HCT116 (cell line): ENCODE results near the gene SPACDR.

Experiments used
- CTCF ChIP-seq, 3 experiments: fragments of 200-600 bp in 1 of 3; sonication (generic) in 1 of 3; IDR thresholded peaks in 2 of 3; conservative IDR thresholded peaks in 1 of 3; 2 replicates each; pipeline ENCODE4 v1.5.1; 2012 to 2017; ENCODE audit warnings: low read depth in 2 of 3, low read length in 2 of 3, antibody characterized with exemption in 1 of 3, borderline replicate concordance in 1 of 3, control low read depth in 1 of 3, mild to moderate bottlenecking in 1 of 3, mixed read lengths in 1 of 3, mixed run types in 1 of 3, moderate library complexity in 1 of 3; ENCODE audit not compliant: insufficient read depth in 1 of 3
- EZH2 ChIP-seq: fragments of 200-600 bp; sonication (generic); IDR thresholded peaks from 2 replicates; pipeline ENCODE4 v1.6.1; 2017; ENCODE audit warnings: antibody characterized with exemption, mixed run types
- EZH2phosphoT487 ChIP-seq: fragments of 200-600 bp; IDR thresholded peaks from 2 replicates; pipeline ENCODE4 v1.6.1; 2018; ENCODE audit warnings: antibody characterized with exemption, borderline replicate concordance
- JUND ChIP-seq: IDR thresholded peaks from 2 replicates; pipeline ENCODE4 v1.6.1; 2012
- POLR2A ChIP-seq: IDR thresholded peaks from 2 replicates; pipeline ENCODE4 v1.7.0; 2011; ENCODE audit warnings: borderline replicate concordance; ENCODE audit not compliant: insufficient read depth, insufficient read length; ENCODE audit errors: extremely low read depth
- POLR2AphosphoS5 ChIP-seq: IDR thresholded peaks from 2 replicates; pipeline ENCODE4 v1.6.1; 2011; ENCODE audit warnings: mild to moderate bottlenecking, low read depth, low read length, moderate library complexity
- REST ChIP-seq: IDR thresholded peaks from 2 replicates; pipeline ENCODE4 v1.6.1; 2012; ENCODE audit warnings: low read depth
- SIN3A ChIP-seq: IDR thresholded peaks from 2 replicates; pipeline ENCODE4 v1.6.1; 2012; ENCODE audit warnings: low read depth
- SP1 ChIP-seq: IDR thresholded peaks from 2 replicates; pipeline ENCODE4 v1.6.1; 2012; ENCODE audit warnings: low read depth
- TCF7L2 ChIP-seq: IDR thresholded peaks from 2 replicates; pipeline ENCODE4 v1.7.0; 2011; ENCODE audit warnings: borderline replicate concordance, inconsistent platforms; ENCODE audit not compliant: insufficient read depth, insufficient read length; ENCODE audit errors: extremely low read depth
- YY1 ChIP-seq: IDR thresholded peaks from 2 replicates; pipeline ENCODE4 v1.6.1; 2011; ENCODE audit warnings: low read length, low read depth, moderate library complexity, mild to moderate bottlenecking; ENCODE audit not compliant: insufficient replicate concordance; ENCODE audit errors: extremely low read depth
- ZFX ChIP-seq: fragments of 450-650 bp; IDR thresholded peaks from 2 replicates; pipeline ENCODE4 v1.6.1; 2017
- ZNF274 ChIP-seq: fragments of 200-500 bp; sonication (Bioruptor generic); IDR thresholded peaks from 2 replicates; pipeline ENCODE4 v1.6.1; 2014; ENCODE audit warnings: mild to moderate bottlenecking, low read depth, low read length, inconsistent platforms

- TF ChIP-seq CTCF (IDR thresholded peaks at IDR 0.05 in 2 of 3, conservative IDR thresholded peaks at IDR 0.05 in 1 of 3; ENCODE audit: borderline replicate concordance in 1 of 3, insufficient read depth in 1 of 3, low read depth in 2 of 3, low read length in 2 of 3) (no peak), SP1 (no peak), SIN3A (no peak), ZFX (no peak), POLR2A (no peak), POLR2AphosphoS5 (no peak), ZNF274 (no peak), REST (no peak), EZH2phosphoT487 (no peak), EZH2 (no peak), TCF7L2 (no peak), YY1 (no peak), JUND (no peak)
These were observed 13.8 kb upstream of the SPACDR start for GRCh38 chr7:100477871-100478267.
